Stimulated activated CD4-positive, alpha-beta T cell treated with anti-CD3 and anti-CD28 coated beads, Interleukin-12 subunit alpha, Interleukin-12 subunit beta, amount 100 ng/mL, for 4 hours (primary cell): ENCODE measurements around the gene SFXN5.
A peak's percentile ranks its signal among the peaks of the same experiment; 100 is the strongest.
"Not testable (repeated sequence)": the region's sequence is repeated elsewhere in the genome, so short reads cannot be mapped to it uniquely, and the experiment has no call there.

Experiments
- DNase-seq: peaks from one replicate; pipeline ENCODE4 v3.0.0-alpha.2; 2020

Gene SFXN5, protein sequence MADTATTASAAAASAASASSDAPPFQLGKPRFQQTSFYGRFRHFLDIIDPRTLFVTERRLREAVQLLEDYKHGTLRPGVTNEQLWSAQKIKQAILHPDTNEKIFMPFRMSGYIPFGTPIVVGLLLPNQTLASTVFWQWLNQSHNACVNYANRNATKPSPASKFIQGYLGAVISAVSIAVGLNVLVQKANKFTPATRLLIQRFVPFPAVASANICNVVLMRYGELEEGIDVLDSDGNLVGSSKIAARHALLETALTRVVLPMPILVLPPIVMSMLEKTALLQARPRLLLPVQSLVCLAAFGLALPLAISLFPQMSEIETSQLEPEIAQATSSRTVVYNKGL

DNA sequence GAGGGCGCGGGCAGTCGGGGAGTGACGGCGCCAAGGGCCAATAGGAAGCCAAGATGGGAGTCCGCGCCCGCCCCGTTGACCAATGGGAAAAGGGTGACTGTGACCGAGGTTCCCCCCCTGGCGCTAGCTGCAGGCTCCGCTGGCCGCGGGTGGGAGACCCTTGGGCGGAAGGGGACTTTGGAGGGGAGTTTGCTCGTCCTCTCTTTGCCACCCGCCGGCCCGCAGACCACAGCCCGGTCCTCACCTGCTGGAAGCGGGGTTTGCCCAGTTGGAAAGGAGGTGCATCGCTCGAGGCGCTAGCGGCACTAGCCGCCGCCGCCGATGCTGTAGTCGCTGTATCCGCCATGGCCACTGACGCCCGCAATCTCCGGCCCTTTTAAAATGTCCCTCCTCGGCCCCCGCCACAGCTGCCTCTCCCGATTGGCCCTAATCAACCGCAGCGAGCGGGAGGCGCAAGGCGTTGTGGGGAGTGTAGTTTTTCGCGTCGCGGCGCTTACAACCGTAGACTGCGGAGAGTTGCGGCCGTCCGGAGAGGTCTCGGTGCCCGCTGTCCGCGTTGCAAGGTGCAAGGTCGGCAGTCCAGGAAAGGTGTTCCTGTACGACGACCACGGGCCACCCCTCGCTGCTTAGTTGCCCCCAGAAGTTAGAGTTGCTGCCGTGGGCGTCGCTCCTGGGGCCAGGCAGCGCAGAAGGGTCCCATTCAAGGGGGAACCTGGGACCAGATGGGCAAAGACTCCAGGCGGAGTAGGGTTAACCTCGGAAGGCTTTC is at the start of gene SFXN5:
TSS of gene SFXN5 (minus strand) at position 353 of the 769 bp plus-strand sequence. CDS start at position 346, 7 bp downstream.
- peak; percentile 97 for DNase-seq

DNA sequence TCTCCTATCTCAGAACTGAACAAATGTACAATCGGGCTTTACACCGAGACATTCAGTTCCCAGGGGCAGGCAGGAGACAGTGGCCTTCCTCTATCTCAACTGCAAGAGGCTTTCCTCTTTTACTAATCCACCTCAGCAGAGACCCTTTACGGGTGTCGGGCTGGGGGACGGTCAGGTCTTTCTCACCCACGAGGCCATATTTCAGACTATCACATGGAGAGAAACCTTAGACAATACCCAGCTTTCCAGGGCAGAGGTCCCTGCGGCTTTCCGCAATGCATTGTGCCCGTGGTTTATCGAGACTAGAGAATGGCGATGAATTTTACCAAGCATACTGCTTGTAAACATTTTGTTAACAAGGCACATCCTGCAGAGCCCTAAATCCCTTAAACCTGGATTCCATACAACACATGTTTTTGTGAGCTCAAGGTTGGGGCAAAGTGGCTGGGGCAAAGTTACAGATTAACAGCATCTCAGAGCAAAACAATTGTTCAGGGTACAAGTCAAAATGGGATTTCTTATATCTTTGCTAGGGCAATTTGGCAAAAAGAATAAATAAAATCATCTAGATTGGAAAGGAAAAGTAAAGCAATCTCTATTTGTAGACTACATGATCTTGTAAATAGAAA is 48.2 kb upstream of the SFXN5 start:
- DNase-seq, result not testable (repeated sequence)

DNA sequence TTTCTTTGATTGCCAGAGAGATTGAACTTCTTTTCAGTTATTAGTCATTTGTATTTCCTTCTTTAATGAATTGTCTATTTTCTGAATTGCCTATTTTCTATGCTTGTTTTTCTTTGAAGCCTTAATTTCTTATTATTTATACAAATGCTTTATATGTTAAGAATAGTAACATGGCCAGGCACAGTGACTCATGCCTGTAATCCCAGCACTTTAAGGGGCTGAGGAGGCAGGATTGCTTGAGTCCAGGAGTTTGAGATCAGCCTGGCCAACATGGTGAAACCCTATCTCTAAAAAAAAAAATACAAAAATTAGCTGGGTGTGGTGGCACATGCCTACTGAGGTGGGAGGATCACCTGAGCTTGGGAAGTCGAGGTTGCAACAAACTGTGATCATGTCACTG is 45.9 kb upstream of the SFXN5 start:
- DNase-seq, result no peak

DNA sequence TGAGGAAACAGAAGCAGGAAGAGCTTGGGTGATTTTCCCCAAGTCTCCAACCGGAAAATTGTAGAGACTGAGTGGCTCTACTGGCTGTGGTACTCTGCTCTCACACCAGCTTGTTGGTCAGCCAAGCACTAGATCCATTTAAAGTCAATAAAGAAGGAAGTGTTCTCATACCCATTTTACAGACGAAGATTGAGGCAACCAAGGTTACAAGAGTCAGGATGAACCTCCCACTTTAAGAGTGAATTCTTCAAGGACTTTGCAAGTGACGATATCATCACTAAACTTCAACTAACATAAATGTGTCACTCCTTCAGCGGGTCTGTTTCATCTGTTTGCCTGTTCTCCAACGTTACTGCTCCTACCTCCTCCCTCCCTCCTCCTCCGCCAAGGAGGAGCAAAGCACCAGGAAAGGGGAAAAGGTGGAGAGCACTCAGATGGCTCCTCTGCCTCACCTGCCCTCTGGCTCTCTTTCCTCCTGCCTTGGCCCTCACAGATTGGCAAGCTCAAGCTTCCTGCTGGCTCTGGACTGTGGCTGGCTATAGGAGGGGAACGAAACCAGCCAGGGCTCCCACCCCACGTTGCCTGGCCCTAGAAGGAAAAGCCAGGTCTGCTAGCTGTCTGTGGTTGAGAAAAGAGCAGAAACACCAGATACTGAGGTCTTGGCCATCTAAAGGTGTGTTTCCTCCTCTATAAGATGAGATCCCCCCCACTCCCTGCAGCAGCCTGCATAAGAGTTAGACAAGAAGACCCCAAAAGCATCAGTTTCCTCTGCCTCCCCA is 44.9 kb upstream of the SFXN5 start:
- DNase-seq, result no peak

DNA sequence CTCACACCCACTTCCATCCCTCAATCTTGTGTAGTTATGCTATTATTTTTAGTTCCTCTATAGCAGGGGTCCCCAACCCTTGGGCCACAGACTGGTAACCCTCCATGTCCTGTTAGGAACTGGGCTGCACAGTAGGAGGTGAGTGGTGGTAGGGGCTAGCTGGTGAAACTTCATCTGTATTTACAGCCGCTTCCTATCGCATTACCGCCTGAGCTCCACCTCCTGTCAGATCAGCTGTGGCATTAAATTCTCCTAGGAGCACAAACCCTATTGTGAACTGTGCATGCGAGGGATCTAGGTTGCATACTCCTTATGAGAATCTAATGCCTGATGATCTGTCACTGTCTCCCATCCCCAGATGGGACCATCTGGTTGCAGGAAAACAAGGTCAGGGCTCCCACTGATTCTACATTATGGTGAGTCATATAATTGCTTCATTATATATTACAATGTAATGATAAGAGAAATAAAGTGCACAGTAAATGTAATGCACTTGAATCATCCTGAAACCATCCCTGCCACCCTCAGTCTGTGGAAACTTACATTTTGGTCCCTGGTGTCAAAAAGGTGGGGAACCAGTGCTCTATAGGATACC is 42.9 kb upstream of the SFXN5 start:
- no peak for DNase-seq

DNA sequence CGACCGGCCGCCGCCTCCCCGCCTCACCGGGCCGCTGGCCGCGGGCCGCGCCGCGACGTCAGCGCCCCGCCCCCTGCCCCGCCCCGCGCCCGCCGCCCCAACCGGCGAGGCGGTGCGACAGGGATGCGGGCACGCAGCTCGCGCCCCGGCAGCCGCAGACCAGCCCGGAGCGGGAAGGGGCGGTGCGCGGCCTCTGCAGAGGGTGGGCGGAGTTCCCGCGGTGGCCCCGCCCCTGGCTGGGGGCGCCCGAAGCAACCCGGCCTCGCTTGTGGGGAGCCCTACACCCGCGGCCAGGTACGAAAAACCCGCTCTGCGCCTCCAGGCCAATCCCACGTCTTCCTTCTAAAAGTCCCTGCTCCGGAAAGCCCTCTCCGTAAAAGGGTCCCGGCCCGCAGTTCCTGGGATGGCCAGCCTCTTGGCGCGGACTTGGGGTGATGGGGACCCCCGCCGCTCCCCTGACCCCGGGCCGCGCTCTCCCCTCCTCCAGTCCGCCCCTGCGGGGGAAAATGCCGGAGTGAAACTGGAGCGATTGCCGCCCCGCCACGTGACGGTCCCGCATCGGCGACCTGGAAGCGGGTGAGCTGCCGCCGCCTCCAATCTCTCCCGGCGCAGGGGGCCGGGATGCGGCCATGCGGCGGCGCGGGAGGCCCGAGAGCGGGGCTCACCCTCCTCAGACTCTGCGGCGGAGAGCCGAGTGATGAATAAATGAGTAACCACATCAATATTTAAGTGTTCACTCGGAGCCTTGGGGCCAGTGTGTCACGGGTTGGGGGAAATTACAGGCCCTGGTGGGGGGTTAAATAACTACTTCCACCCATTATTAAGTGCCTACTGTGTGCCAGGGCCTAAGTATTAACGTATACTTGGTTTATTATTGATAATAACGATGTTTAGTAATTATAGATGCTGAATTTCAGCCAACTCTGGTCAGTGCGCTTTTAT is 41.7 kb upstream of the SFXN5 start, which contains the start of gene RAB11FIP5:
TSS of gene RAB11FIP5 (minus strand) at position 36 of the 942 bp plus-strand sequence. CDS start 171 bp downstream, outside the sequence.
- peak; percentile 78 for DNase-seq

DNA sequence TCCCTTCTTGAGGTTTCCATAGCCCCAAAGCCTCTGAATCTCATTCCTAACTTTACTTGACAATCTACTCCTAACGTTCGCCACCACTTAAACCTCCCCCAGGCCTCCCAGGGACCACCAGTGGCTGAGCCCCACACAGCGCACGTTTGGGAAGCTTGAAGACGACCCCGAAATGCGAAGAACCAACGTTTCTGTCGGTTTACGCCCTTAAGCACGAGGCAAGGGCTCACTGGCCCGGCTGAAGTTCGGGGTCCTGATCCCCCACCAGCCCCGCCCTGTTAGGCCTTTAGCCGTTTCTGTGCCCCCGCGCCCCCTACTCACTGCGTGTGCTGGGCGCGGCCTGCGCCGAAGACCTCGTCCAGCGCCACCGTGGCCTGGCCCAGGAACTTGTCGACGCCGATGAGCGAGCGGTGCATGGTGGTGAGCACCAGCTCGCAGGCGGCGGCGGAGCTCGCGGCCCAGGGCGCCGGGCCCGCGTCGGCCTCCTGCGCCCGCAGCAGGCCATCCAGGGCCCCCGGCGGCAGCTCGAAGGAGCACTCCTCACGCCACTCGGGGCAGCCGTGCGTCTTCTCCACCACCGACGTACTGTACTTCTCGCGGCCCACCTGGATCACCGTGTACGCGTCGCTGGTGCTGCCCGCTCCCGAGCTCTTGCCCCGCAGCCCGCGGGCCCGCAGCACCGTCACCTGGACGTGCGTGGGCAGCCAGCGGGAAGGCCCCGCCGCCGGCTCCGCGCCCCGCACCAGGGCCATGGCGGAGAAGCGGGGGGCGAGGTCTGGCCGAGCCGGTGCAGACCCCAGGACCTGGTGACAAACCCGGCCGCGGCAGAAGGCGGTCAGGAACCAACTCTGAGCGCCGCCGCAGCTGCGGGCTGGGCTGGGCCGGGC is 40.8 kb upstream of the SFXN5 start:
- DNase-seq, result no peak

DNA sequence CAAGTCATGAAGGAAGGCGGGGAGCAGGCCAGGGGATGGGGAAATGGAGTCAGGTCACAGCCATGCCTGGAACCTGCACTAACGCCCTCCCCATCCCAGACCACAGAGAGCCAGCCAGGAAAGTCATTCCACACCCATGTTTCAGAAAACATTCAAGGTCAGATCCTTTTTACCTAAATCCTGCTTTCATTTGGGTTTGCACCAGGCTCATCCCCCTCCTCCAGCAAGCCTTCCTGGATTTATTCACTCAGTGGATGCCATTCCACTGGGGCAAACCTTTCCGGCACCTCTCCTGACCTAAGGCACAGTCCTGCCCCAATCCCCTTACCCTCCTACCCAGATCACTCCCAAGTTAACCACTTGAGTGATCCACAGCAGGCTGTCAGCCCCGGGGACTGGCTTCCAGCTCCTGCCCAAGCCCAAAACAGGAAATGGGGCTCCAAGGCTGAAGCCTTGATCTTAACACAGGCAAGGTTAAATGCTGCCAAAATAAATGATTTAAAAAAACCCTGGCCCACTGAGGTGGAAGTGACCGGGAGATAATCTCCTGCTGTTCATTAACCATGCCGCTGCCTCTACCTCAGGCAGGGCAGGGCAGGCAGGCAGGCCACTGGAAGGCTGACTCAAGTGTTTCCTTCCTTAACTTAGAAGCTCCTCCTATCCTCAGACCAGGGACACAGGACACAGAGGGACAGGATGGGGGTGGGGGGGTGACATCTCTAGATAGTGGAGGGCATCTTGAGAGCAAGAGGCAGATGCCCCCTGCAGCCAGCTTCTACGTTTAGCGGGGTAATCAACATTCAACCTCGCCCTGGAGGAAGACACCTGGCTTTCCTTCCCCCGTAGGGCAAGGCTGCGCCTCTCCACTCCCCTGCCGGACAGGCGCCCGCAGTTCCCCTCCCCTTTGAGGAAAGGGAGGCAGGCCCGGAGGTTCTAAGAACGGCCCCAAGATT is 39.8 kb upstream of the SFXN5 start:
- DNase-seq, result no peak

DNA sequence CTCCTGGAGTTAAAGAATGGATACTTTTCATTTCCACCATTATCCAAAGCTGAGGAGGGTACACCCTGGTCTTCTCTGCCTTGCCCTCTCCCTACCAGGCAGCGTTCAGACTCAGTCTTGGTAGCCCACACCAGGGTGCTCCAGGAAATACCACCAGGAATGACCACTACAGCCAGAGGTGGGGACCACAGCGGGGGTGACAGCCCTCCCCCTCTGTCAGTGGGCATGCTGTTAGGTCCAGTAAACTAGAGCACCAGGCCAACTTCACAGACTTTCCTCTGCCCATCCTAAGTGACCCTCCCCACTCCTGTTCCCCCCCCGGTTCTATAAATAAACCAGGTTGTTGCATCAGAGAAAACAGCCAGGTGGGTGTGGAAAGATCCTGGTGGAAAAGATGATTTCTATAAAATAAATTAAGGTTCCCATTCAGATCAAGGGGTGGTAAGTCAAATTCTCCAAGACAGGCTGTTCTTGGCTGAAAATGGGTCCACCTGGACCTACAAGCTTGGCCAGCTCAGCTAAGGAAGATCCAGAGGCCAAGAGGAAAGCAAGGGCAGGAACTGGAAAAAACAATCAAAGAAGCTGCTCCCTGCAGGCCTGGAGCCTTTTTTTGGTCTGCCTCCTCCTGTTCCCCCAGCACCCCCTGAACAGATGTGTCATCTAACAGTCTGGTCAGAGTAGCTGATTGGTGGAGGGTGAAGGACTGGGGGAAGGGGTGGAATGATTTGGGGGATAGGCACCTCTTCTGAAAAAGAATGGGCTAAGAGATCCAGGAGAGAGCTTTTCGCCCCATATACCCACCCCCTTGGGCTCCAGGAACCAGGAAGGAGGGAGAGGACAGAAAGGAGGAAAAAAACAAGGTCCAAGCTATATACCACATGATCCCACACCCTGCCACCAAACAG is 38.9 kb upstream of the SFXN5 start:
- DNase-seq, result no peak

DNA sequence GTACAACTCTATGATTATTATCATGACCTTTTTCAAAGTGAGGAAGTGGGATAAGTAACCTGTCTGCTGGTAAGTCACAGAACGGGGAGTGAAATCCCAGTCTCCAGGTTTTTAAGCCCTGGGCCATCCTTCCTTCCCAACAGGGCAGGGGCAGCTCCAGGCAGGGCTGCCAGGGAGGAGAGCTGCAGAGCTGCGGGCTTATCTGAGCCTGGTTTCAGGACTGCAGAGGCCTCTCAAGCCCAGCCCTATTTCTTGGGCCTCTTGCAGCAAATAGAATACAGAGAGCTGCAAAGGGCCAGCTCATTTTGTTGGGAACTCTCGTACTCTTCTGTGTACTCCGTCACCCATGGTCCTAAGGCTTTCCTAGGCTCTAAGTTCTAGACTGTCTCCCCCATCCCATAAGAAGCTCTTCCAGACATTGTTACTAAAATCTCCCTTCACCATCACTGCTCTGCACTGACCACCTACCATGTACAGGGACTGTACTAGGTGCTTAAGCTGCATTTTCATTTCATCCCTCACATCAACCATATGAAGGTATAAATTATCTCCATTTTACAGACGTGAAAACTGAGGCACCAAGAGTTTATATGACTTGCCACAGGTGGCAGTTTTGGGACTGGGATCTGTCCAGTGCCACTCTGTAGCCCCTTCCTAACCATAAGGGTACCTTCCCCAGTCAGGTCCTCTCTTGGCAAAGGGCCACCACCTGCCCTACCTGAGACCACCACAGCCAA is 38.1 kb upstream of the SFXN5 start:
- DNase-seq, result no peak

DNA sequence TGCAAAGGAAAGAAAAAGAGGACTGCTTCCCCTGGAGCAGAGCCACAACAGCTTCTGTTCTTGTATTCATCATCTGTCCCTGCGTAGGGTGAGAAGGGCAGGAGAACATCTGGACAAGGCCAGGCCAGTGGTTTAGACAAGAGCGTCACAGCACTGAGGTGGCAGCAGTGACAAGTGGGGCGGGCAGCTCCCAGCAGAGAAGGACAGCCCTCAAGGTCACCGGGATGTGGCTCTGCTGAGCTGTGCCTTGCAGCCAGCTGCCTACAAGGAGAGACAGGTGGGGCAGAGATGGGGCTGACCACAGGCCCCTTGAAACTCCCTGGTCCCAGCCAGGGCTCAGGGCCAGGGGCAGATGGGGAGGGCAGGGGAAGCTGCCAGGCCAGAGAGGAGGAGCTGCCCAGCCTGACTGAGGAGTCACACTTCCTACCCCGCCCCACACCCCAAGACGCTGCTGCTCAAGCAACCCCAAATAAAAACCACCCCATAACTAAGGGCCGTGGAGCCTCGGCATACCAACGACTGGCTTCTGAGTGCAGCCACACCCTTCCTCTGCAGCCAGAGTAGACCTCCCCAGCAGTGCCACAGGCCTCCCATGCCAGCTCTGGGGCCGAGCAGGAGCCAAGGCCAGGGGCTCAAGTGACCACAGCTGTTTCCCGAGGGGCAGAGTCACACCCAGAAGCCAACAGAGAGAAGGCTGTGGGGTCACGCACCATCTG is 35.9 kb upstream of the SFXN5 start:
- no peak for DNase-seq

DNA sequence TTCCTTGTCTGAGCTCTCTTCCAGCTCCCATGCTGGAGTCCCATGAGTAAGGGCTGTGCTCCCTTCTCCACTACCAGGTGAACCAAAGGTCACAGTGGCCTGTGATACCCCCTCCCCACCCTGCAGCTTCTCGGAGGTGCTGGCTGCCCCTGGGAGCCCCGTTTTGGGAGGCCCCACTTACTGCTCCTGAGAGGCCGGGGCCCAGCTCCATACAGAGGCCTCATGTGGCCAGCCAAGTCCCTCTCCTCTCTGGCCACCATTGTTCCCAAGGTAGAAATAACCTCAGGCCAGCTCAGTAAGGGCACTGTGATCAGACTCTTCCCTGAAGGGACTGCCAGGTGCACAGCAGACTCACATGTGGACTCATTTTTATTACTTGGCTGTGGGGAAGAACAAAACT is 35.3 kb upstream of the SFXN5 start:
- DNase-seq, result no peak

DNA sequence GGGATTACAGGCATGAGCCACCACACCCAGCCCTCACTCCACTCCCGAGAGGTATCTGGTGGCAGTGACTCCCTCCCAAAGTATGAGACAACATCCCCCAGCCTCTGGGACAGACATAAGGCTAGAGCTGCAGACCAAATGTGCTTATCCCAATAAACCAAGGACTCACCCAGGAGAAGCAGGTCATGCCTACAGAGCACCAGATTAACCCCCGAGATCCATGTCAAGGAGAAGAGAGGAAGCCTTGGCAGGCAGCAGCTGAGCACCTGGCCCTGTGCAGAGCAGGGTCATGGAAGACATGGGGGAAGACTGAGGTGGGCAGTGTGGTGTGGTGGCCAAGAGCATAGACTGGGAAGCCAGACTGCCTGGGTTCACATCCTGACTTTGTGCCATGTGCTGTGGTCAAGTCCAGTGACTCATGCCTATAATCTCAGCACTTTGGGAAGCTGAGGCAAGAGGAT is 34.0 kb upstream of the SFXN5 start:
- DNase-seq, result no peak

DNA sequence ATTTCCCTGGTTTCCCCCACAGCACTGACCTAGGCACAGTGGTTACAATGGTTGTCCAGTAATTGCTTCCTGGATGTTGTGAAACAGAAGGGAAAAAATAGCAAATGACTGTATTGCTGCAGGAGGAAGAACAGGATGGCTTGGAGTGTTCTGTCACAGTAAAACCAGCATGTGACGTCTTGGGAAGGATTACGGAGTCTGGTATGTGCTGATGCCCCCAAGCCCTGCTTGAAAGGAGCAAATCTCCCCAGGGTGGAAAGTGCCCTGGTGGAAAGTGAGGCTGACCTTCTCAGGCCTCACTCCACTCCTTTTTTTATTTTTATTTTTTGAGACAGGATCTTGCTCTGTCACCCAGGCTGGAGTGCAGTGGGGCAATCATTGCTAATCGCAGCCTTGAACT is 33.4 kb upstream of the SFXN5 start:
- DNase-seq, result no peak

DNA sequence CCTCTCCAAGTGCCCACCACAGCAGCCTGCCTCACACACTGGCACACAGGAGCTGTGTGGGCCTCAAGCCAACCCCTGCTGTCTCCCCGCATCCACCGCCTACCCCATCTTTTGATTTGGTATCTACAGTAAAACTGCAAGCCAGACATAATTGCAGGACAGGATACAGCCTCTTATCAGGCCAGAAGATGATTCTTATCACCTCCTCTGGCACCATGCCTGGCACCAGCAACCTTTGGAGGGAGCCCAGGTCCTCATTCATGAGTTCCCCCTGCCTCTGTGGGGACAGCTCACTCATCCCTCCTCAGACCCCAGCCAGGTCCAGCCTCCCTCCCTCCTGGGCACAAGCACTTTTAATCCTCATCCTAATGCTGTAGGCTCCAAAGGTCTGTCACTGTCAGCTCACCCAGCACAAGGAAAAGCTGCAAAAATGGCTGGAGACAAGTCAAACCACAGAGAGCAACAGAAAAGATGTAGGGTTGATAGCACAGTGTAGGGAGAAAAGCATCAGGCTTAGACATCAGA is 31.6 kb upstream of the SFXN5 start:
- DNase-seq, result no peak

DNA sequence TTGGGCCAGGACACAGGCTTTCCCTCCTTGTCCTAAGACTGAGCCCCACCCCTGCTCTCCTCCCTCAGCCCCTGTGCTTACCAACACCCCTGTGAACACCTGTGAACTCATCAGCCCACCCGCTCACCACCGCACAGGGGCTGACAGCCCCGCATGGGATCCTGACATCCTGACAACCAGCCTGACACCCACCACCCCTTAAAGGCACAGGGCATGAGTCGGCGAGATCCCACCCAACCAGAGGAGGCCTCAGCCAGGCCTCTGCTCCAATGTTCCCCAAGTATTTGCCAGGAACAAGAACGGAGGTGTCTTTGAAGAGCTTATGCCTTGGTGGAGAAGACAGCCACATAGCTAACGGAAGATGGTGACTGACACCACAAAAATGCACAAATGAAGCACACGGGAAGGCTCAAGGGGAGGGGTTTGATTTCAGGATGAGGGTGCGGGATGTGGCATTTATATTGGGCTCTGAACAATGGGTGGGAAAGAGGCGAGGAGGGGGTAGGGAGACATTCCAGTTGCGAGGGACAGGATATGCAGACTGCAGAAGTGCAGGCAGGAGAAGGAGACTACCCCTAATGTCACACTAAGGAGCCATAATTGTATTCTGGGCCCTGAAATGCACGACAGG is 30.2 kb upstream of the SFXN5 start:
- no peak for DNase-seq
